LoVo (cell line): ENCODE results near the gene GJC3.
"Not testable (repeated sequence)": the region's sequence is repeated elsewhere in the genome, so short reads cannot be mapped to it uniquely, and the experiment has no call there.

Experiments used
- DNase-seq: peaks from one replicate; pipeline ENCODE4 v3.0.0-alpha.2; 2016; ENCODE audit warnings: low spot score

The GJC3 gene

GRCh38 chr7:99929730-99930053 is 272 bp upstream of the GJC3 start:
- no peak for DNase-seq

GRCh38 chr7:99928188-99928587 is 1.2 kb downstream of the GJC3 start:
- no peak for DNase-seq

GRCh38 chr7:99927536-99927935 is 1.9 kb downstream of the GJC3 start:
- no peak for DNase-seq

GRCh38 chr7:99926321-99926720 is 3.1 kb downstream of the GJC3 start:
- DNase-seq = no peak

GRCh38 chr7:99923200-99923599 is 6.2 kb downstream of the GJC3 start:
- DNase-seq = no peak

- DNase-seq = no peak
Measured at GRCh38 chr7:99920149-99920548, 9.3 kb downstream of the GJC3 start.

GRCh38 chr7:99919814-99920112 is 9.7 kb downstream of the GJC3 start:
- no peak for DNase-seq

GRCh38 chr7:99918959-99919813 is 10.2 kb downstream of the GJC3 start, which contains the start of gene TRIM4:
TSS of gene TRIM4 (minus strand) at chr7:99919530. CDS start at chr7:99919401, 129 bp downstream.
- DNase-seq = peak; percentile 98

GRCh38 chr7:99910976-99911375 is 18.4 kb downstream of the GJC3 start:
- no peak for DNase-seq

GRCh38 chr7:99901581-99901980 is 27.8 kb downstream of the GJC3 start:
- no peak for DNase-seq

- no peak for DNase-seq
Measured at GRCh38 chr7:99899830-99900519, 29.4 kb downstream of the GJC3 start.

- no peak for DNase-seq
Measured at GRCh38 chr7:99898836-99899235, 30.6 kb downstream of the GJC3 start.

GRCh38 chr7:99898023-99898357 is 31.4 kb downstream of the GJC3 start:
- no peak for DNase-seq

GRCh38 chr7:99897322-99898022 is 31.9 kb downstream of the GJC3 start:
- DNase-seq = no peak

- DNase-seq = no peak
Measured at GRCh38 chr7:99894738-99895137, 34.7 kb downstream of the GJC3 start.

GRCh38 chr7:99893280-99893679 is 36.1 kb downstream of the GJC3 start:
- no peak for DNase-seq

- not testable (repeated sequence) for DNase-seq
Measured at GRCh38 chr7:99890348-99890747, 39.1 kb downstream of the GJC3 start.

- not testable (repeated sequence) for DNase-seq
Measured at GRCh38 chr7:99888366-99888765, 41.1 kb downstream of the GJC3 start.

GRCh38 chr7:99881370-99881769 is 48.0 kb downstream of the GJC3 start:
- DNase-seq = no peak

GRCh38 chr7:99876933-99877332 is 52.5 kb downstream of the GJC3 start, which contains the start of gene OR2AE1:
TSS of gene OR2AE1 (minus strand) at chr7:99877033. CDS start at chr7:99877033, 0 bp downstream.
- no peak for DNase-seq

GRCh38 chr7:99876491-99876890 is 52.9 kb downstream of the GJC3 start:
- no peak for DNase-seq
